Subcutaneous adipose tissue (tissue), 4 donors: ENCODE results near the gene MGAT5B. TPM values are rescaled to one million over a fixed set of nuclear protein-coding genes. Genes with fewer than 3 reads are reported as not detected.

Source experiments
- CTCF ChIP-seq: fragments of 450-650 bp; IDR thresholded peaks from one replicate; pipeline ENCODE4 v1.5.1; 2016; ENCODE audit warnings: low read depth, mild to moderate bottlenecking, control low read depth, antibody characterized with exemption, moderate library complexity
- total RNA-seq, 4 donors: library from RNA; depleted of rRNA; stranded (reverse); fragments of >200 nt; gene quantifications; one replicate each; pipeline ENCODE4 v1.1.0, GENCODE V29; 2016

MGAT5B gene
- total RNA-seq, 4 donors from 2014 or later = 0.19 to 0.88 TPM; not detected in 2

GRCh38 chr17:76952402-76952801 is 84.2 kb downstream of the MGAT5B start:
- no peak for TF ChIP-seq CTCF

- TF ChIP-seq CTCF = no peak
These were observed 84.9 kb downstream of the MGAT5B start for GRCh38 chr17:76953066-76953465.

DNA sequence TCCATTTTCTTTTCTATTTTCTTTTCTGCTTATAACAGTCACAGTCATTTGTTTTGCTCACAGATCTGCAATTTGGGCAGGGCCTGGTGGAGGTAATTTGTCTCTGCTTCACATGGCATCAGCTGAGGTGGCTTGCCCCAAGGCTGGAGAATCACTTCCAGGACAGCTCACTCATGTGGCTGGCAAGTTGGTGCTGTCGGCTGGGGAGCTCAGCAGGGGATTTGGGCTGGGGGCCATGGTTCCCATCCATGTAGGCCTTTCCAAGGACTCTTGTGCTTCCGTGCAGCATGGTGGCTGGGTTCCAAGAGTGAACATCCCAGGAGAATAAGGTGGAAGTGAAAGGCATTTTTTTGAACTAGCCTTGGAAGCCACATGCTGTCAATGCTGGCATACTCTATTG is 85.7 kb downstream of the MGAT5B start:
- no peak for TF ChIP-seq CTCF

GRCh38 chr17:76955191-76955590 is 87.0 kb downstream of the MGAT5B start:
- TF ChIP-seq CTCF = no peak

GRCh38 chr17:76956846-76957540 is 88.8 kb downstream of the MGAT5B start:
- TF ChIP-seq CTCF = no peak

GRCh38 chr17:76957678-76958464 is 89.7 kb downstream of the MGAT5B start:
- no peak for TF ChIP-seq CTCF

DNA sequence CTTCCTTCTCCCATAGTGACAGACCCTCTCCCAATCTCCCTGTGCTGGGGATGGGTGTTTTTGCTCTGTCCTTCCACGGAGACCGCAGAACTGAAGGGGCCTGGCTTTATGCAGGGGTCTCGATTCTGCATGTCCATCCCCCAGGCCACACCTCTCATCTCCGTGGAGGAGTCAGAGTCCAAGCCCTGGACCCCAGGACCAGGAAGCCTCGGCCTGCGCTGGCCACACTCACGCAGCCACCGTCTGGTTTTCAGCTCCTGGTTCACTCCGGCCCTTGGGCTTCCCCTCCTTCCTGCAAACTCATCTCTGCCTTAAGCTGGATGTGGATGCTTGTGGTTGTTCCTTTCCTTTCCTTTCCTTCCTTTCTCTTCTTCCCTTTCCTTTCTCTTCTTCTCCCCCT is 90.8 kb downstream of the MGAT5B start:
- TF ChIP-seq CTCF = no peak
